Measurements from ENCODE around the gene FRAS1. TPM values are rescaled to one million over a fixed set of nuclear protein-coding genes. Genes with fewer than 3 reads are reported as not detected.

The FRAS1 gene
- total RNA-seq, 2 donors from 2014 or later = 77.0 to 78.3 TPM

DNA sequence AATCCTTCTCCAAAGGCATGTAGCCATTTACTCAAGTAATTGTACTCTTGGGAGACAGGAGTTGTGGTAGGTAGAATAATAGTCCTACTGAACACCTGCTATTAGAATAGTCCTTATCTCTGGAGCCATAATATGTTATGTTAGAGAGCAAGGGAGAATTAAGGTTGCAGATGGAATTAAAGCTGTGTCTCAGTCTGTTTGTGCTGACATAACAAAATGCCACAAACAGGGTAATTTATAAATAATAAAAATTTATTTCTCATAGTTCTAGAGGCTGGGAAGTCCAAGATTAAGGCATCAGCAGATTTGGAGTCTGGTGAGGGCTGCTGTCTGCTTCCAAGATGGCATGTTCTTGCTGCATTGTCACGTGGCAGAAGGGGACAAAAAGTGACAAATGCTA, 24.2 kb upstream of the FRAS1 start:
- Mint-ChIP-seq H3K4me1 (peaks cover 10% of the 10 kb centered on the region), H3K36me3 (ENCODE audit: low read depth) (no peaks in the 10 kb centered on the region), H3K4me3 (no peak overlapping the region), H3K27ac (no peak overlapping the region), H3K9me3 (peaks cover 9% of the 10 kb centered on the region), H3K27me3 (ENCODE audit: insufficient read depth) (peaks cover 11% of the 10 kb centered on the region)
- Histone ChIP-seq H3K27ac (ENCODE audit: low read depth, low read length) (no peak overlapping the region), H3K4me1 (ENCODE audit: control insufficient read depth, insufficient read depth, low read length) (no peaks in the 10 kb centered on the region), H3K4me3 (ENCODE audit: low read length) (no peak overlapping the region), H3K36me3 (ENCODE audit: control insufficient read depth, insufficient read depth, low read length) (no peaks in the 10 kb centered on the region), H3K27me3 (ENCODE audit: control insufficient read depth, insufficient read depth, low read length, poor library complexity, severe bottlenecking) (peaks cover 11% of the 10 kb centered on the region), H3K9ac (ENCODE audit: extremely low read depth, low read length, poor library complexity, severe bottlenecking) (no peak overlapping the region), H3K9me3 (ENCODE audit: control insufficient read depth, low read length) (no peaks in the 10 kb centered on the region)
- TF ChIP-seq, protein P1, sequence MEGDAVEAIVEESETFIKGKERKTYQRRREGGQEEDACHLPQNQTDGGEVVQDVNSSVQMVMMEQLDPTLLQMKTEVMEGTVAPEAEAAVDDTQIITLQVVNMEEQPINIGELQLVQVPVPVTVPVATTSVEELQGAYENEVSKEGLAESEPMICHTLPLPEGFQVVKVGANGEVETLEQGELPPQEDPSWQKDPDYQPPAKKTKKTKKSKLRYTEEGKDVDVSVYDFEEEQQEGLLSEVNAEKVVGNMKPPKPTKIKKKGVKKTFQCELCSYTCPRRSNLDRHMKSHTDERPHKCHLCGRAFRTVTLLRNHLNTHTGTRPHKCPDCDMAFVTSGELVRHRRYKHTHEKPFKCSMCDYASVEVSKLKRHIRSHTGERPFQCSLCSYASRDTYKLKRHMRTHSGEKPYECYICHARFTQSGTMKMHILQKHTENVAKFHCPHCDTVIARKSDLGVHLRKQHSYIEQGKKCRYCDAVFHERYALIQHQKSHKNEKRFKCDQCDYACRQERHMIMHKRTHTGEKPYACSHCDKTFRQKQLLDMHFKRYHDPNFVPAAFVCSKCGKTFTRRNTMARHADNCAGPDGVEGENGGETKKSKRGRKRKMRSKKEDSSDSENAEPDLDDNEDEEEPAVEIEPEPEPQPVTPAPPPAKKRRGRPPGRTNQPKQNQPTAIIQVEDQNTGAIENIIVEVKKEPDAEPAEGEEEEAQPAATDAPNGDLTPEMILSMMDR (conservative IDR thresholded peaks at IDR 0.05) = no peak
- no peak for DNase-seq
- WGBS, 2 experiments (ENCODE audit: insufficient coverage in 1 of 2, insufficient read length in 1 of 2) = 80 to 100% methylated on average over 1 of the region's 1 CpG

DNA sequence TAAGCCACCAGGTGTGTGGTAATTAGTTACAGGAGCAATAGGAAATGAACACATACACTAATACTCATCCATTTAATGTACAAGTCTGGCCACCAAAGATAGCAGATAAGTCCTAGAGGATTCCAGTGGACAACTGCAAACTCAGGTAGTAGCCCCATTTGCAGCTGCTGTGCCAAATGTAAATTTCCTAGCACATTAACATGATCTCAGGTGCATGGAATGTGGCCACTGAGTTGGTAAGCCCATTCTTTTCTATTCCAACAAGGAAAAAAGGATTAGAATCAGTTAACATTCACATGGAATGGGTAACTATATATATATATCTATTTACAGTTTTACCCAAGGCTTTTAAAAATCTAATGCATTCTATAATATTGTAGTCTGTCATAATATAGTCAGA, 23.3 kb upstream of the FRAS1 start:
- Mint-ChIP-seq H3K27ac (no peak overlapping the region), H3K4me3 (no peak overlapping the region), H3K27me3 (ENCODE audit: insufficient read depth) (peaks cover 11% of the 10 kb centered on the region), H3K36me3 (ENCODE audit: low read depth) (no peaks in the 10 kb centered on the region), H3K4me1 (peaks cover 15% of the 10 kb centered on the region), H3K9me3 (peaks cover 10% of the 10 kb centered on the region)
- Histone ChIP-seq H3K9me3 (ENCODE audit: control insufficient read depth, low read length) (no peaks in the 10 kb centered on the region), H3K4me3 (ENCODE audit: low read length) (no peak overlapping the region), H3K27me3 (ENCODE audit: control insufficient read depth, insufficient read depth, low read length, poor library complexity, severe bottlenecking) (peaks cover 15% of the 10 kb centered on the region), H3K9ac (ENCODE audit: extremely low read depth, low read length, poor library complexity, severe bottlenecking) (no peak overlapping the region), H3K27ac (ENCODE audit: low read depth, low read length) (no peak overlapping the region), H3K4me1 (ENCODE audit: control insufficient read depth, insufficient read depth, low read length) (no peaks in the 10 kb centered on the region), H3K36me3 (ENCODE audit: control insufficient read depth, insufficient read depth, low read length) (no peaks in the 10 kb centered on the region)
- DNase-seq = no peak
- TF ChIP-seq, protein P1 (conservative IDR thresholded peaks at IDR 0.05) = no peak

DNA sequence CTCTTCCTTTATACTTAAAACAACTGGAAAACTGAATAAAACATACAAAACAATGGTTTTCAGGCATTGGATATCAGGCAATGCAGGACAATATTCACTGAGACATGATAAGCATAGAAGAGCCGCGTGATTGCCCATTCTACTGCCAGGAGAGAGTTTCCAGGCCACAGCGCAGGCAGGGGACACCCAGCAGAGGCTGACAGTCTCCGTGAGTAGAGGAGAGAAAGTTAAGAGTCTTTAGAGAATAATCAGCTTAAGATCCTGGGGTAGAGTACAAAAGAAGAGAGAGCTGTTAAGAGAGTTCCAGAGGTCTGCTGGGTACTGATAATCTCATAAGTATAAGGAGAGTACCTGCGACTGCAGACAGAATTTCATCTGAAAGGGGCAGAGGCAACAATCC, 18.4 kb upstream of the FRAS1 start:
- Histone ChIP-seq H3K9me3 (ENCODE audit: control insufficient read depth, low read length) (peaks cover 14% of the 10 kb centered on the region), H3K27ac (ENCODE audit: low read depth, low read length) (no peak overlapping the region), H3K36me3 (ENCODE audit: control insufficient read depth, insufficient read depth, low read length) (no peaks in the 10 kb centered on the region), H3K27me3 (ENCODE audit: control insufficient read depth, insufficient read depth, low read length, poor library complexity, severe bottlenecking) (peaks cover 21% of the 10 kb centered on the region), H3K9ac (ENCODE audit: extremely low read depth, low read length, poor library complexity, severe bottlenecking) (no peak overlapping the region), H3K4me3 (ENCODE audit: low read length) (no peak overlapping the region), H3K4me1 (ENCODE audit: control insufficient read depth, insufficient read depth, low read length) (no peaks in the 10 kb centered on the region)
- Mint-ChIP-seq H3K36me3 (ENCODE audit: low read depth) (no peaks in the 10 kb centered on the region), H3K27ac (no peak overlapping the region), H3K27me3 (ENCODE audit: insufficient read depth) (peaks cover 31% of the 10 kb centered on the region), H3K9me3 (peaks cover 23% of the 10 kb centered on the region), H3K4me3 (no peak overlapping the region), H3K4me1 (peaks cover 6% of the 10 kb centered on the region)
- no peak for DNase-seq
- WGBS, 2 experiments (ENCODE audit: insufficient coverage in 1 of 2, insufficient read length in 1 of 2) = 61 to 75% methylated on average over 4 to 5 of the region's 5 CpGs
- TF ChIP-seq, protein P1 (conservative IDR thresholded peaks at IDR 0.05) = peak; percentile 42
